ENCODE measurements around the gene RRBP1. TPM values are rescaled to one million over a fixed set of nuclear protein-coding genes. Genes with fewer than 3 reads are reported as not detected.

Gene RRBP1
- total RNA-seq, 1 donor from 2014 or later = 79.8 TPM

GRCh38 chr20:17622851-17623508 is 59.1 kb downstream of the RRBP1 start:
- no peak for TF ChIP-seq POLR2A (IDR thresholded peaks at IDR 0.05)
- TF ChIP-seq CTCF (IDR thresholded peaks at IDR 0.05) = no peak
- no peak for TF ChIP-seq POLR2AphosphoS5 (IDR thresholded peaks at IDR 0.05; ENCODE audit: insufficient read depth in 1 of 2, low read depth in 1 of 2)
- no peak overlapping the region for H3K27ac ChIP-seq
- no peaks in the 10 kb centered on the region for H3K27me3 ChIP-seq
- intact Hi-C loops (cut with DNase I) = no loop called here
- no peaks in the 10 kb centered on the region for H3K4me1 ChIP-seq
- no peaks in the 10 kb centered on the region for H3K9me3 ChIP-seq
- H3K36me3 ChIP-seq = peaks cover 0 to 78% of the 10 kb centered on the region in 2 donors
- H3K4me3 ChIP-seq = no peak overlapping the region
- no peak for DNase-seq (ENCODE audit: extremely low spot score in 2 of 2)

- no peak overlapping the region for H3K27ac ChIP-seq
- H3K4me3 ChIP-seq = no peak overlapping the region
- no peaks in the 10 kb centered on the region for H3K27me3 ChIP-seq
- no peak for TF ChIP-seq CTCF (IDR thresholded peaks at IDR 0.05)
- TF ChIP-seq POLR2AphosphoS5 (IDR thresholded peaks at IDR 0.05; ENCODE audit: insufficient read depth in 1 of 2, low read depth in 1 of 2) = no peak
- TF ChIP-seq POLR2A (IDR thresholded peaks at IDR 0.05) = no peak
- no peaks in the 10 kb centered on the region for H3K9me3 ChIP-seq
- no peaks in the 10 kb centered on the region for H3K4me1 ChIP-seq
- intact Hi-C loops (cut with DNase I) = no loop called here
- H3K36me3 ChIP-seq = peaks cover 0 to 77% of the 10 kb centered on the region in 2 donors
- no peak for DNase-seq (ENCODE audit: extremely low spot score in 2 of 2)
Observed at GRCh38 chr20:17622086-17622850, 59.8 kb downstream of the RRBP1 start.

GRCh38 chr20:17621229-17621968 is 60.6 kb downstream of the RRBP1 start:
- DNase-seq (ENCODE audit: extremely low spot score in 2 of 2) = no peak
- peaks cover 0 to 70% of the 10 kb centered on the region in 2 donors for H3K36me3 ChIP-seq
- no peaks in the 10 kb centered on the region for H3K27me3 ChIP-seq
- no peaks in the 10 kb centered on the region for H3K9me3 ChIP-seq
- no peaks in the 10 kb centered on the region for H3K4me1 ChIP-seq
- intact Hi-C loops (cut with DNase I) = no loop called here
- no peak overlapping the region for H3K27ac ChIP-seq
- H3K4me3 ChIP-seq = no peak overlapping the region
- TF ChIP-seq POLR2AphosphoS5 (IDR thresholded peaks at IDR 0.05; ENCODE audit: insufficient read depth in 1 of 2, low read depth in 1 of 2) (no peak), CTCF (IDR thresholded peaks at IDR 0.05) (no peak), POLR2A (IDR thresholded peaks at IDR 0.05) (no peak)

- intact Hi-C loops (cut with DNase I) = no loop called here
- no peak for TF ChIP-seq POLR2AphosphoS5 (IDR thresholded peaks at IDR 0.05; ENCODE audit: insufficient read depth in 1 of 2, low read depth in 1 of 2)
- TF ChIP-seq CTCF (IDR thresholded peaks at IDR 0.05) = no peak
- TF ChIP-seq POLR2A (IDR thresholded peaks at IDR 0.05) = no peak
- Histone ChIP-seq H3K9me3 (no peaks in the 10 kb centered on the region), H3K36me3 (peaks cover 0 to 66% of the 10 kb centered on the region in 2 donors), H3K4me3 (no peak overlapping the region), H3K4me1 (peaks cover 6% of the 10 kb centered on the region), H3K27me3 (no peaks in the 10 kb centered on the region), H3K27ac (no peak overlapping the region)
- peak in 1 of 2 donors; percentile 83 for DNase-seq (ENCODE audit: extremely low spot score in 2 of 2)
Observed at GRCh38 chr20:17620371-17621228, 61.4 kb downstream of the RRBP1 start.

Data from vagina (tissue), 2 donors.